T-helper 17 cell (primary cell): ENCODE data around the gene AP2S1. TPM values are rescaled to one million over a fixed set of nuclear protein-coding genes. Genes with fewer than 3 reads are reported as not detected.

ENCODE experiments used
- ATAC-seq: fragments of 150-1000 bp; cut with Tn5 transposase; 2 replicates; pipeline ENCODE4 v1.10.0; 2021; ENCODE audit warnings: mild to moderate bottlenecking, moderate library complexity
- DNase-seq, 3 donors: peaks; one replicate each; pipeline versions ENCODE4 v3.0.0 to v3.0.0-alpha.2; 2020 to 2021
- H3K9me3 ChIP-seq: one replicate; pipeline ENCODE4 v1.7.0; 2013; ENCODE audit warnings: low read length, mild to moderate bottlenecking; ENCODE audit not compliant: control insufficient read depth, poor library complexity, severe bottlenecking
- H3K27ac Mint-ChIP-seq: one replicate; pipeline ENCODE4 v1.8.0; 2022; ENCODE audit warnings: mild to moderate bottlenecking, moderate library complexity, mixed read lengths
- H3K27me3 Mint-ChIP-seq: one replicate; pipeline ENCODE4 v1.8.0; 2022; ENCODE audit warnings: mixed read lengths
- H3K36me3 Mint-ChIP-seq: one replicate; pipeline ENCODE4 v1.8.0; 2022; ENCODE audit warnings: low read depth, mixed read lengths
- H3K4me1 Mint-ChIP-seq: one replicate; pipeline ENCODE4 v1.8.0; 2022; ENCODE audit warnings: mild to moderate bottlenecking, mixed read lengths
- H3K4me3 Mint-ChIP-seq: one replicate; pipeline ENCODE4 v1.8.0; 2022; ENCODE audit warnings: mild to moderate bottlenecking, moderate library complexity, mixed read lengths
- total RNA-seq, 4 donors: library from RNA in 2 of 4; stranded (reverse) in 2 of 4; gene quantifications; one replicate each; pipeline ENCODE4 v1.2.3 and lab custom pipeline; 2022 to 2026

AP2S1 gene
- total RNA-seq, 2 donors from 2014 or later: 37.0 to 39.7 TPM

GRCh38 chr19:46844067-46844489, 6.6 kb downstream of the AP2S1 start:
- H3K27ac Mint-ChIP-seq: no peak overlapping the region
- H3K4me3 Mint-ChIP-seq: no peak overlapping the region
- peaks cover 14% of the 10 kb centered on the region for H3K36me3 Mint-ChIP-seq
- H3K4me1 Mint-ChIP-seq: peaks cover 5% of the 10 kb centered on the region
- DNase-seq: no peak
- no peaks in the 10 kb centered on the region for H3K9me3 ChIP-seq
- no peak for ATAC-seq
- no peaks in the 10 kb centered on the region for H3K27me3 Mint-ChIP-seq

GRCh38 chr19:46842791-46843190, 7.9 kb downstream of the AP2S1 start:
- ATAC-seq (no peak), DNase-seq (no peak)
- Mint-ChIP-seq H3K4me1 (peaks cover 5% of the 10 kb centered on the region), H3K27me3 (no peaks in the 10 kb centered on the region), H3K4me3 (no peak overlapping the region), H3K36me3 (peaks cover 19% of the 10 kb centered on the region), H3K27ac (no peak overlapping the region)
- H3K9me3 ChIP-seq: no peaks in the 10 kb centered on the region

GRCh38 chr19:46841458-46842083, 9.1 kb downstream of the AP2S1 start:
- no peak for ATAC-seq
- Mint-ChIP-seq H3K4me1 (peaks cover 5% of the 10 kb centered on the region), H3K27me3 (no peaks in the 10 kb centered on the region), H3K36me3 (peaks cover 16% of the 10 kb centered on the region), H3K4me3 (no peak overlapping the region), H3K27ac (no peak overlapping the region)
- DNase-seq: no peak
- no peaks in the 10 kb centered on the region for H3K9me3 ChIP-seq

- Mint-ChIP-seq H3K27ac (no peak overlapping the region), H3K36me3 (peaks cover 14% of the 10 kb centered on the region), H3K4me3 (no peak overlapping the region), H3K27me3 (no peaks in the 10 kb centered on the region), H3K4me1 (peaks cover 2% of the 10 kb centered on the region)
- no peaks in the 10 kb centered on the region for H3K9me3 ChIP-seq
- ATAC-seq: peak; percentile 88
- peak in 2 of 3 donors; percentile 38 to 41 for DNase-seq
Observed at GRCh38 chr19:46840498-46840942, 10.1 kb downstream of the AP2S1 start.

GRCh38 chr19:46839752-46840497, 10.7 kb downstream of the AP2S1 start:
- no peak overlapping the region for H3K27ac Mint-ChIP-seq
- no peak overlapping the region for H3K4me3 Mint-ChIP-seq
- peaks cover 14% of the 10 kb centered on the region for H3K36me3 Mint-ChIP-seq
- peaks cover 2% of the 10 kb centered on the region for H3K4me1 Mint-ChIP-seq
- no peak for ATAC-seq
- H3K27me3 Mint-ChIP-seq: no peaks in the 10 kb centered on the region
- H3K9me3 ChIP-seq: no peaks in the 10 kb centered on the region
- no peak for DNase-seq

GRCh38 chr19:46838160-46838559, 12.5 kb downstream of the AP2S1 start:
- H3K27me3 Mint-ChIP-seq: no peaks in the 10 kb centered on the region
- H3K4me1 Mint-ChIP-seq: peaks cover 2% of the 10 kb centered on the region
- no peak for ATAC-seq
- H3K27ac Mint-ChIP-seq: no peak overlapping the region
- H3K36me3 Mint-ChIP-seq: peaks cover 11% of the 10 kb centered on the region
- DNase-seq: no peak
- no peak overlapping the region for H3K4me3 Mint-ChIP-seq
- no peaks in the 10 kb centered on the region for H3K9me3 ChIP-seq

- Mint-ChIP-seq H3K4me3 (no peak overlapping the region), H3K27ac (no peak overlapping the region), H3K27me3 (peaks cover 7% of the 10 kb centered on the region), H3K36me3 (peaks cover 8% of the 10 kb centered on the region), H3K4me1 (no peaks in the 10 kb centered on the region)
- DNase-seq (no peak), ATAC-seq (no peak)
- no peaks in the 10 kb centered on the region for H3K9me3 ChIP-seq
Observed at GRCh38 chr19:46834984-46835383, 15.7 kb downstream of the AP2S1 start.

GRCh38 chr19:46834121-46834520, 16.5 kb downstream of the AP2S1 start:
- H3K9me3 ChIP-seq: no peaks in the 10 kb centered on the region
- no peak overlapping the region for H3K27ac Mint-ChIP-seq
- no peak overlapping the region for H3K4me3 Mint-ChIP-seq
- no peak for DNase-seq
- peaks cover 7% of the 10 kb centered on the region for H3K27me3 Mint-ChIP-seq
- ATAC-seq: no peak
- peaks cover 8% of the 10 kb centered on the region for H3K36me3 Mint-ChIP-seq
- peaks cover 2% of the 10 kb centered on the region for H3K4me1 Mint-ChIP-seq

GRCh38 chr19:46830864-46831263, 19.8 kb downstream of the AP2S1 start:
- H3K4me3 Mint-ChIP-seq: no peak overlapping the region
- H3K4me1 Mint-ChIP-seq: peaks cover 2% of the 10 kb centered on the region
- ATAC-seq (no peak), DNase-seq (no peak)
- peaks cover 7% of the 10 kb centered on the region for H3K27me3 Mint-ChIP-seq
- H3K27ac Mint-ChIP-seq: no peak overlapping the region
- H3K9me3 ChIP-seq: no peaks in the 10 kb centered on the region
- H3K36me3 Mint-ChIP-seq: peaks cover 2% of the 10 kb centered on the region

- no peaks in the 10 kb centered on the region for H3K9me3 ChIP-seq
- no peak for ATAC-seq
Observed at GRCh38 chr19:46828484-46828883, 22.2 kb downstream of the AP2S1 start.

GRCh38 chr19:46825731-46826055, 25.0 kb downstream of the AP2S1 start:
- Mint-ChIP-seq H3K27ac (peak overlapping the region; percentile 70), H3K4me3 (no peak overlapping the region), H3K36me3 (peaks cover under 1% of the 10 kb centered on the region), H3K4me1 (peaks cover 11% of the 10 kb centered on the region), H3K27me3 (peaks cover 1% of the 10 kb centered on the region)
- DNase-seq: no peak
- no peaks in the 10 kb centered on the region for H3K9me3 ChIP-seq
- ATAC-seq: no peak

More at GRCh38 chr19:46828484-46828883, 22.2 kb downstream of the AP2S1 start:
- no peak overlapping the region for H3K27ac Mint-ChIP-seq
- peaks cover 7% of the 10 kb centered on the region for H3K27me3 Mint-ChIP-seq
- H3K36me3 Mint-ChIP-seq: peaks cover 2% of the 10 kb centered on the region
- no peak for DNase-seq
- H3K4me1 Mint-ChIP-seq: peaks cover 5% of the 10 kb centered on the region
- no peak overlapping the region for H3K4me3 Mint-ChIP-seq

- H3K27me3 Mint-ChIP-seq: no peaks in the 10 kb centered on the region
- DNase-seq: no peak
- H3K27ac Mint-ChIP-seq: peak overlapping the region; percentile 70
Observed at GRCh38 chr19:46824890-46825730, 25.5 kb downstream of the AP2S1 start.

GRCh38 chr19:46823049-46823448, 27.6 kb downstream of the AP2S1 start:
- Mint-ChIP-seq H3K36me3 (no peaks in the 10 kb centered on the region), H3K4me3 (no peak overlapping the region), H3K4me1 (peaks cover 16% of the 10 kb centered on the region), H3K27ac (no peak overlapping the region), H3K27me3 (no peaks in the 10 kb centered on the region)
- no peak for DNase-seq
- ATAC-seq: no peak
- H3K9me3 ChIP-seq: no peaks in the 10 kb centered on the region

More at GRCh38 chr19:46824890-46825730, 25.5 kb downstream of the AP2S1 start:
- Mint-ChIP-seq H3K4me1 (peaks cover 15% of the 10 kb centered on the region), H3K36me3 (no peaks in the 10 kb centered on the region), H3K4me3 (no peak overlapping the region)
- H3K9me3 ChIP-seq: no peaks in the 10 kb centered on the region
- ATAC-seq: no peak
